ENCODE results near the gene PPIA.

PPIA gene

DNA sequence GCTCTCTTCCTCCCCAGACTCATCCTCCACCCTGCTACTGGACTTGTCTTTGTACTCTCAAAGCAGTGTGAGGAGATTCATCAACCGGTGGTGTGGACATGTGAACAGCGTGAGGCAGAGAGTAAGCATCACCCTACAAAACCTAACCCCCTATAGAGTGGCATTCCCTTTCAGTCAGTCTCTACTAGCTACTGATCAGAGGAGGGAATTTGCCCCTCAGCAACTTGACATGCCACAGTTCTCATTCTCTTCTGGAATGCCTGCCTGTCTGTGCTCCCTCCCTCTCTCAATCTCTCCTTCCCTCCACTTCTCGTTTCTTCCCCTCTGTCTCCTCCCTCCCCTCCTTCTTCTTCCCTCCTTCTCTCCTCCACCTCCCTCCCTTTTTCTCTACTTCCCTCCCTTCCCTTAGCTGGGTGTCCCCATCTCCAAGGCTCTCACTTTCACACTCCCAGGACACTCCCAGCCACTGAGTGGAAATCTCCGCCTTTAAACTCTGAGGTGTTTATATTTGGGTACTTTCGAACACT, 26.8 kb downstream of the PPIA start:
- Histone ChIP-seq H3K27ac (ENCODE audit: low read length, poor library complexity, severe bottlenecking) (no peak overlapping the region), H3K4me2 (ENCODE audit: low read length, poor library complexity, severe bottlenecking) (no peak overlapping the region), H2BK15ac (ENCODE audit: low read depth, poor library complexity, severe bottlenecking) (no peak overlapping the region), H3K79me1 (replicated peaks; ENCODE audit: low read length, poor library complexity, severe bottlenecking) (peaks cover 3% of the 10 kb centered on the region), H4K8ac (ENCODE audit: low read length) (no peak overlapping the region), H2AFZ (ENCODE audit: low read depth, low read length) (no peak overlapping the region), H3K9ac (ENCODE audit: low read length) (no peak overlapping the region), H2BK12ac (ENCODE audit: low read length in 2 of 2) (no peak overlapping the region), H3K4me1 (ENCODE audit: control insufficient read depth, insufficient read depth, low read depth, low read length) (peaks cover 1% of the 10 kb centered on the region), H2AK5ac (ENCODE audit: low read length, severe bottlenecking) (no peak overlapping the region), H3K14ac (ENCODE audit: low read length in 2 of 2) (no peak overlapping the region), H4K91ac (ENCODE audit: low read length) (no peak overlapping the region), H3K9me3 (ENCODE audit: control insufficient read depth, low read length) (no peaks in the 10 kb centered on the region), H2BK5ac (ENCODE audit: low read depth, low read length, poor library complexity, severe bottlenecking) (no peak overlapping the region), H3K27me3 (ENCODE audit: control insufficient read depth in 1 of 2, insufficient read depth in 1 of 2, low read length in 2 of 2) (no peaks in the 10 kb centered on the region), H3K4ac (ENCODE audit: low read depth in 1 of 2, low read length in 2 of 2) (no peak overlapping the region), H3K36me3 (ENCODE audit: control insufficient read depth in 1 of 2, insufficient read depth in 2 of 2, low read depth in 1 of 2, low read length in 2 of 2) (peaks cover 3 to 14% of the 10 kb centered on the region in 2 experiments), H3K18ac (ENCODE audit: low read depth in 1 of 2, low read length in 2 of 2) (no peak overlapping the region), H3K23ac (ENCODE audit: low read length in 2 of 2) (no peak overlapping the region), H3K4me3 (ENCODE audit: insufficient read depth in 1 of 2, low read depth in 1 of 2, low read length in 2 of 2) (no peak overlapping the region), H2BK120ac (ENCODE audit: low read depth, low read length) (no peak overlapping the region)
- WGBS, result 84% methylated on average over 3 of the region's 5 CpGs
- no peak for DNase-seq

DNA sequence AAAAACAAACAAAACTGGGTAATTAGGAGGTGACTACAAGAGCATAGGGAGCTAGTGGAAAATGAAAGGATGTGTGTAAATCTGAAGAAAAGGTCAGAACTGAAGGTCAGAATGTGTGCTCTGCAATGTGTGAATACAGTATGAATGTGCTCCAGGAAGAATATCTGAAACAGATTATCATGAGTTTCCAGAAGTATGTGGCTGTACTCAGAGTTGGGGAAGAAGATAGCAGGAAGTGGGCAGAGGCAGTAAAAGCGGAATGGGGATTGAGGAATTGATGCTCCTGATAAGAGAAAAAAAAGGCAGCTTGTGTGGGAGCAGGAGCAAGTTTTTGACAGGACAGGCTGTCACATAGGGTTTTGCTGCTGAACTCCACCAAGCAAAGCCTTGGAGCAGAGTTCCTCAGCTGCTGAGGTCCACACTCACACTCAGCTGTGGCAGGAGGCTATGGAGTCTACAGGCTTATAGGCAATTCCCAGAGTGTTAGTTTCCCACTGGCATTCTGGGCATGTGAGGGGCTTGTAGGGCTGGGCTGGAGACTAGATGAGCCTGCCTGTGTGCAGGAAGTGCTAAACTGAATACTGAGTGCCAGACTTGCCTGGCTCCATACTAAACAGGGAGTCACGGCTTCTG, 28.5 kb downstream of the PPIA start:
- no peak overlapping the region for H3K4ac ChIP-seq (ENCODE audit: low read depth in 1 of 2, low read length in 2 of 2)
- peaks cover 9% of the 10 kb centered on the region for H3K79me1 ChIP-seq (replicated peaks; ENCODE audit: low read length, poor library complexity, severe bottlenecking)
- H2BK12ac ChIP-seq (ENCODE audit: low read length in 2 of 2), result peak overlapping the region in 1 of 2 experiments; percentile 32
- H3K4me3 ChIP-seq (ENCODE audit: insufficient read depth in 1 of 2, low read depth in 1 of 2, low read length in 2 of 2), result no peak overlapping the region
- H2BK5ac ChIP-seq (ENCODE audit: low read depth, low read length, poor library complexity, severe bottlenecking), result no peak overlapping the region
- no peak overlapping the region for H2BK120ac ChIP-seq (ENCODE audit: low read depth, low read length)
- no peak overlapping the region for H2AFZ ChIP-seq (ENCODE audit: low read depth, low read length)
- H2AK5ac ChIP-seq (ENCODE audit: low read length, severe bottlenecking), result no peak overlapping the region
- no peak overlapping the region for H3K9ac ChIP-seq (ENCODE audit: low read length)
- peak overlapping the region; percentile 16 for H4K8ac ChIP-seq (ENCODE audit: low read length)
- H3K36me3 ChIP-seq (ENCODE audit: control insufficient read depth in 1 of 2, insufficient read depth in 2 of 2, low read depth in 1 of 2, low read length in 2 of 2), result peaks cover 6 to 31% of the 10 kb centered on the region in 2 experiments
- peak; percentile 69 for DNase-seq
- H3K4me1 ChIP-seq (ENCODE audit: control insufficient read depth, insufficient read depth, low read depth, low read length), result peaks cover 1% of the 10 kb centered on the region
- H3K4me2 ChIP-seq (ENCODE audit: low read length, poor library complexity, severe bottlenecking), result no peak overlapping the region
- WGBS, result 55% methylated on average over 2 of the region's 2 CpGs
- peak overlapping the region in 1 of 2 experiments; percentile 73 for H3K14ac ChIP-seq (ENCODE audit: low read length in 2 of 2)
- no peaks in the 10 kb centered on the region for H3K27me3 ChIP-seq (ENCODE audit: control insufficient read depth in 1 of 2, insufficient read depth in 1 of 2, low read length in 2 of 2)
- peak overlapping the region in 1 of 2 experiments; percentile 37 for H3K18ac ChIP-seq (ENCODE audit: low read depth in 1 of 2, low read length in 2 of 2)
- H2BK15ac ChIP-seq (ENCODE audit: low read depth, poor library complexity, severe bottlenecking), result no peak overlapping the region
- no peak overlapping the region for H4K91ac ChIP-seq (ENCODE audit: low read length)
- H3K23ac ChIP-seq (ENCODE audit: low read length in 2 of 2), result peak overlapping the region in 1 of 2 experiments; percentile 23
- H3K27ac ChIP-seq (ENCODE audit: low read length, poor library complexity, severe bottlenecking), result no peak overlapping the region
- no peaks in the 10 kb centered on the region for H3K9me3 ChIP-seq (ENCODE audit: control insufficient read depth, low read length)

DNA sequence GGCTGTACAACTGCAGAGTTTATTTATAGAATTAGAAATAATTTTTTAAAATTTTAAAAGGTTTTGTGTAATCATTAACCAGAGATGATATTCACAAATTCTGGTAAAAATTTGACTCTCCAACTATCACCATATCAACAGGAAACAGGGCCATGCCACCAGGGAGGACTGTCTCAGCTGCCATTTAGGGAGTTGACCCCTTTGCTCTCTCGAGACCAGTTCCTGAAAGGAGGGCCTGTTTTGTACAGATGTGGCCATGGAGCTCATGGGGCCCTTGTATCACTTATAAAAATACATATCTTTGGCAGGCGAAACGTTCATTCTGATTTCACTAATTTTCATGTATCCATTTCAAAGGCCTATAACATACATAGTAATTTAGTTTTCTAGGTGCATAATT, 31.1 kb downstream of the PPIA start:
- H3K9ac ChIP-seq (ENCODE audit: low read length), result no peak overlapping the region
- DNase-seq, result no peak
- H3K18ac ChIP-seq (ENCODE audit: low read depth in 1 of 2, low read length in 2 of 2), result no peak overlapping the region
- H2BK15ac ChIP-seq (ENCODE audit: low read depth, poor library complexity, severe bottlenecking), result no peak overlapping the region
- H2AFZ ChIP-seq (ENCODE audit: low read depth, low read length), result no peak overlapping the region
- H4K8ac ChIP-seq (ENCODE audit: low read length), result no peak overlapping the region
- H2BK12ac ChIP-seq (ENCODE audit: low read length in 2 of 2), result no peak overlapping the region
- no peak overlapping the region for H3K4me3 ChIP-seq (ENCODE audit: insufficient read depth in 1 of 2, low read depth in 1 of 2, low read length in 2 of 2)
- H3K27ac ChIP-seq (ENCODE audit: low read length, poor library complexity, severe bottlenecking), result no peak overlapping the region
- no peak overlapping the region for H3K4ac ChIP-seq (ENCODE audit: low read depth in 1 of 2, low read length in 2 of 2)
- H2AK5ac ChIP-seq (ENCODE audit: low read length, severe bottlenecking), result no peak overlapping the region
- no peak overlapping the region for H3K23ac ChIP-seq (ENCODE audit: low read length in 2 of 2)
- H2BK120ac ChIP-seq (ENCODE audit: low read depth, low read length), result no peak overlapping the region
- no peaks in the 10 kb centered on the region for H3K27me3 ChIP-seq (ENCODE audit: control insufficient read depth in 1 of 2, insufficient read depth in 1 of 2, low read length in 2 of 2)
- H3K4me2 ChIP-seq (ENCODE audit: low read length, poor library complexity, severe bottlenecking), result no peak overlapping the region
- H3K9me3 ChIP-seq (ENCODE audit: control insufficient read depth, low read length), result no peaks in the 10 kb centered on the region
- peaks cover 18% of the 10 kb centered on the region for H3K79me1 ChIP-seq (replicated peaks; ENCODE audit: low read length, poor library complexity, severe bottlenecking)
- H2BK5ac ChIP-seq (ENCODE audit: low read depth, low read length, poor library complexity, severe bottlenecking), result no peak overlapping the region
- H3K14ac ChIP-seq (ENCODE audit: low read length in 2 of 2), result no peak overlapping the region
- peaks cover 12 to 51% of the 10 kb centered on the region in 2 experiments for H3K36me3 ChIP-seq (ENCODE audit: control insufficient read depth in 1 of 2, insufficient read depth in 2 of 2, low read depth in 1 of 2, low read length in 2 of 2)
- H3K4me1 ChIP-seq (ENCODE audit: control insufficient read depth, insufficient read depth, low read depth, low read length), result peaks cover 1% of the 10 kb centered on the region
- no peak overlapping the region for H4K91ac ChIP-seq (ENCODE audit: low read length)
- WGBS, result 92% methylated on average over 1 of the region's 3 CpGs

DNA sequence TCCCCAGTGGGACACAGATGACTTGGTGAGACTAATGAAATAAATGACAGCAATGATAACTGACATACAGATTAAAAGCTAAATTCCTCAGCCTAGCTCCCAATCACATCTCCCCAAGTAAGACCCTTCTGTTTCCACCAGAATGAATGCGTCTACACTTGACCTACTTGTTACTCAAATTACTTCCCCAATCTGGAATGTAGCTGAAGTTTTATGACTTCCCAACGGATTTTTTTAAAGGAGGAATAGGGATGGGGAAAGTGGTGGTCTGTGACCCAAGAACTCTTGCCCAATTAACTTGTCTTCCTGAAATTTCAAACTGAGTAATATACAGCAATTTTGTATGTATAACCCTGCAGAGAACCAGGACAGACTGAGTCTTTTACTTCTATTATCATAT, 42.3 kb downstream of the PPIA start:
- Histone ChIP-seq H3K36me3 (ENCODE audit: control insufficient read depth in 1 of 2, insufficient read depth in 2 of 2, low read depth in 1 of 2, low read length in 2 of 2) (peaks cover 11 to 42% of the 10 kb centered on the region in 2 experiments), H3K4ac (ENCODE audit: low read depth in 1 of 2, low read length in 2 of 2) (no peak overlapping the region)

More for the DNA sequence above, 42.3 kb downstream of the PPIA start:
- no peak overlapping the region for H3K27ac ChIP-seq (ENCODE audit: low read length, poor library complexity, severe bottlenecking)
- no peak overlapping the region for H3K9ac ChIP-seq (ENCODE audit: low read length)
- no peak overlapping the region for H2BK5ac ChIP-seq (ENCODE audit: low read depth, low read length, poor library complexity, severe bottlenecking)
- H4K8ac ChIP-seq (ENCODE audit: low read length), result no peak overlapping the region
- H4K91ac ChIP-seq (ENCODE audit: low read length), result no peak overlapping the region
- DNase-seq, result no peak
- H2BK12ac ChIP-seq (ENCODE audit: low read length in 2 of 2), result no peak overlapping the region
- H2AK5ac ChIP-seq (ENCODE audit: low read length, severe bottlenecking), result no peak overlapping the region
- no peak overlapping the region for H3K4me2 ChIP-seq (ENCODE audit: low read length, poor library complexity, severe bottlenecking)
- H2BK15ac ChIP-seq (ENCODE audit: low read depth, poor library complexity, severe bottlenecking), result no peak overlapping the region
- no peak overlapping the region for H2BK120ac ChIP-seq (ENCODE audit: low read depth, low read length)
- H3K9me3 ChIP-seq (ENCODE audit: control insufficient read depth, low read length), result no peaks in the 10 kb centered on the region
- no CpG with 5 or more reads among the region's 2 CpGs for WGBS
- no peak overlapping the region for H3K23ac ChIP-seq (ENCODE audit: low read length in 2 of 2)
- H3K27me3 ChIP-seq (ENCODE audit: control insufficient read depth in 1 of 2, insufficient read depth in 1 of 2, low read length in 2 of 2), result no peaks in the 10 kb centered on the region
- no peak overlapping the region for H3K18ac ChIP-seq (ENCODE audit: low read depth in 1 of 2, low read length in 2 of 2)
- peaks cover 12% of the 10 kb centered on the region for H3K79me1 ChIP-seq (replicated peaks; ENCODE audit: low read length, poor library complexity, severe bottlenecking)
- H2AFZ ChIP-seq (ENCODE audit: low read depth, low read length), result no peak overlapping the region
- no peak overlapping the region for H3K4me3 ChIP-seq (ENCODE audit: insufficient read depth in 1 of 2, low read depth in 1 of 2, low read length in 2 of 2)
- no peaks in the 10 kb centered on the region for H3K4me1 ChIP-seq (ENCODE audit: control insufficient read depth, insufficient read depth, low read depth, low read length)
- H3K14ac ChIP-seq (ENCODE audit: low read length in 2 of 2), result no peak overlapping the region

Measured in mesenchymal stem cell (in vitro differentiated cells and primary cell).